Stimulated activated naive CD8-positive, alpha-beta T cell treated with anti-CD3 and anti-CD28 coated beads, Interleukin-15, Interleukin-2, amounts not matched to agents 100 ng/mL and 50 ng/mL, for 24 hours (primary cell): ENCODE data around the gene SYTL3.

Experiments
- H3K27ac Mint-ChIP-seq: one replicate; pipeline ENCODE4 v1.8.0; 2021; ENCODE audit warnings: mild to moderate bottlenecking, mixed read lengths
- H3K27me3 Mint-ChIP-seq: one replicate; pipeline ENCODE4 v1.8.0; 2021; ENCODE audit warnings: mixed read lengths
- H3K36me3 Mint-ChIP-seq: one replicate; pipeline ENCODE4 v1.8.0; 2021; ENCODE audit warnings: low read depth, mixed read lengths
- H3K4me1 Mint-ChIP-seq: one replicate; pipeline ENCODE4 v1.8.0; 2021; ENCODE audit warnings: low read depth, mixed read lengths
- H3K4me3 Mint-ChIP-seq: one replicate; pipeline ENCODE4 v1.8.0; 2021; ENCODE audit warnings: mild to moderate bottlenecking, mixed read lengths
- H3K9me3 Mint-ChIP-seq: one replicate; pipeline ENCODE4 v1.8.0; 2021; ENCODE audit warnings: mixed read lengths

Gene SYTL3

DNA sequence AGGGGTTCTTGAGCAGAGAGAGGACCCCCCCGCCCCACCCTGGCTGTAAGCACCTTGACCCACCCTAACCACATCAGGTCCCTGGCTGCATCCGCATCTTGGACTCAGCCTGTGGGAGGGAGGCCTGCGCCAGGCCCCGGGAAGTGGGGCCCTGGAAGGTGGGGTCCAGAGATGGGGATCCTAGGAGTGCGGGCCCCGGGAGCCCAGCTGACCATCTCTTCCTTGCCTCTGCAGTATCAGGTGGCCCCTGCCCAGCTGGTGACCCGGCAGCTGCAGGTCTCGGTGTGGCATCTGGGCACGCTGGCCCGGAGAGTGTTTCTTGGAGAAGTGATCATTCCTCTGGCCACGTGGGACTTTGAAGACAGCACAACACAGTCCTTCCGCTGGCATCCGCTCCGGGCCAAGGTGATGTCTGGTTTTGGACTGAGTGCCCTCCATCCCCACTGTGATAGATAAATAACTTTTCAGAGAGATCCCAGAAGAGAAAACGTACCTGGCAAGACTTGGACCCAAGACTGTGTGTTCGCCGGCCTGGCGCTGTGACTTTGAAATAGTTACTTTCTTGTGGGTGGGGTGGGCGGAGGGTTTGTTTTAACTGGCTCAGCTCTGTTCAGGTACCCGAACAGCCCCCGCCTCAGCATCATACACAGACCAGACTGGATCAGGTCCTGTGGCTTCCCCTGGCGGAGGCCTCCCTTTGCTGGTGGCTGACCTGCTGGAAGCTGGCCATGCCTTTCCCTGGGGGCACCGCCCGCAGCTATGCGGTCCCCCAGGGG, 107.3 kb downstream of the SYTL3 start:
- H3K4me3 Mint-ChIP-seq, result no peak overlapping the region
- H3K9me3 Mint-ChIP-seq, result no peaks in the 10 kb centered on the region
- no peak overlapping the region for H3K27ac Mint-ChIP-seq
- H3K27me3 Mint-ChIP-seq, result no peaks in the 10 kb centered on the region
- peaks cover 55% of the 10 kb centered on the region for H3K36me3 Mint-ChIP-seq
- H3K4me1 Mint-ChIP-seq, result no peaks in the 10 kb centered on the region

DNA sequence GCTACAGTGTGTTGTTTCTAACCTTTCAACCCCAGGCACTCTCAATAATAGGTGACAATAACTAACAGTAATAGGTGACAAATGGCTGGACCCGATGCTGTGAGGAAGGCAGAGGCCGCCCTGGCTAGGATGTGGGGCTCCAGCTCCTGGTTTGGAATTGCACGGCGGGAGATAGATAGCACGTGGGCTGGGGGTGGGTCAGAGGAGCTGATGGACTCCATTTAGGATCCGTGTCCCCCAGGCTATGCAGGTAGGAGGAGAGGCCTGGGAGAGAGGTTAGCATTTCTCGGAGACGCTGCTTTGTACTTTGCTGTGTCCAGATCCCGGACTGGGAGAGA, 107.9 kb downstream of the SYTL3 start:
- H3K4me1 Mint-ChIP-seq, result no peaks in the 10 kb centered on the region
- no peak overlapping the region for H3K4me3 Mint-ChIP-seq
- peaks cover 56% of the 10 kb centered on the region for H3K36me3 Mint-ChIP-seq
- no peaks in the 10 kb centered on the region for H3K9me3 Mint-ChIP-seq
- H3K27me3 Mint-ChIP-seq, result no peaks in the 10 kb centered on the region
- peak overlapping the region; percentile 70 for H3K27ac Mint-ChIP-seq

- H3K27ac Mint-ChIP-seq, result no peak overlapping the region
- H3K4me3 Mint-ChIP-seq, result no peak overlapping the region
- H3K36me3 Mint-ChIP-seq, result peaks cover 63% of the 10 kb centered on the region
These were observed 108.6 kb downstream of the SYTL3 start for GRCh38 chr6:158758451-158758860.

GRCh38 chr6:158758941-158759479, 109.2 kb downstream of the SYTL3 start:
- Mint-ChIP-seq H3K27me3 (no peaks in the 10 kb centered on the region), H3K4me1 (no peaks in the 10 kb centered on the region), H3K4me3 (no peak overlapping the region), H3K27ac (no peak overlapping the region), H3K36me3 (peaks cover 64% of the 10 kb centered on the region), H3K9me3 (no peaks in the 10 kb centered on the region)

More at GRCh38 chr6:158758451-158758860, 108.6 kb downstream of the SYTL3 start:
- no peaks in the 10 kb centered on the region for H3K4me1 Mint-ChIP-seq
- no peaks in the 10 kb centered on the region for H3K9me3 Mint-ChIP-seq
- no peaks in the 10 kb centered on the region for H3K27me3 Mint-ChIP-seq

DNA sequence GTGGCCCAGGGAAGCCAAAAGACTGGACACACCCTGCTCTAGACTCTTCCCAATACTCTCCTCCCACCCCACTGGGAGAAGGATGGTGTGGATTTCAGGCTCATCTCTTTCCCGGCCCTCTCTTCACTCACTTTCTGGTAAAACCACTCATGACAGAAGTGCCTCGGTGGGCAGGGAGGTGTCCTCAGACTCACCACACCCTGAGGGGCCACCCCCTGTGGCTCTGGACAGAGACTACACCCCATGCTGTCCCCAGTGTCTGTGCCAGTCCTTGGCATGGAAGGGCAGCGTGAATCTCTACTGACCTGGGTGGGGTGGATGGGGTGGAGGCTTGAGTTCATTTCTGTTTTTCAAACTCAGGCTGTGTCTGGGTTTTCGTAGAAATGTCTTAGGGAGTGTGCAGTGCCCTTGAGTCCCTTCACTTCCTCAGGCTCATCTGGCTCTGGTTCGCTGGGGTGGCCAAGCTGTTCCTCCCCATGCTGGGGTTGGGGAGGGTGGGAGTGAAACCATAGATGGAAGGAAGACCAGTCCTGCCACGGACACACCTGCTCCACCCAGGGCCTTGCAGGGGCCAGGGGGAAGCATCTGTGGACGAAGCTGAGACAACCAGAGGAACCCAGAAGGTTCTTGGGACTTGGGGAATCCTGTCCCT, 110.2 kb downstream of the SYTL3 start:
- peak overlapping the region; percentile 80 for H3K27ac Mint-ChIP-seq
- H3K36me3 Mint-ChIP-seq, result peaks cover 66% of the 10 kb centered on the region
- H3K4me3 Mint-ChIP-seq, result no peak overlapping the region
- H3K9me3 Mint-ChIP-seq, result no peaks in the 10 kb centered on the region
- H3K4me1 Mint-ChIP-seq, result no peaks in the 10 kb centered on the region
- no peaks in the 10 kb centered on the region for H3K27me3 Mint-ChIP-seq

DNA sequence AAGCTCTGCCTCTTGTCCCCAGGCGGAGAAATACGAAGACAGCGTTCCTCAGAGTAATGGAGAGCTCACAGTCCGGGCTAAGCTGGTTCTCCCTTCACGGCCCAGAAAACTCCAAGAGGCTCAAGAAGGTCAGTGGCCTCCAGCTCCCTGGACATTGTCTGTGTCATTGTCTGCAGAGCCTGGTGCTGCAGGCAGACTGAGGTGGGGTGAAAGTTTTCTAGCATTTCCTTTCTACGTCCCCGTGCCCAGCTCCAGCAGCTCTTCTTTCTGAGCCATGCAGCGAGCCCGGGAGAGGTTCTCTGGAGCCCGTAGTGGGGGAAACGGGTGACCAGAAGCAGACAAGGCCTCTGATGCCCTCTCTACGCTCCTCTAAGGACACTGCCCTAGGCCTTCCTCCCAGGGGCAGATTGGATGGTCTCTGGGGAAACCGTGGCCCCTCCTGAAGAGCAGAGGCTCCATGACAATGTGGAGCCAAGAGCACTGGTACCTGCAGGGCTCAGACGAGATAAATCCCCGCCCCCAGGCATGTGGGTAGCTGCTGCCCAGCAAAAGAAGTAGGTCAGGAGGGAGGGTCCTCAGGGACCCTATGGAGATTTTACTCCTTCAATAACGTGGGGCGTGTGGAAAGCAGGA, 110.9 kb downstream of the SYTL3 start:
- no peaks in the 10 kb centered on the region for H3K4me1 Mint-ChIP-seq
- no peak overlapping the region for H3K27ac Mint-ChIP-seq

GRCh38 chr6:158761746-158762145, 111.9 kb downstream of the SYTL3 start:
- Mint-ChIP-seq H3K4me3 (no peak overlapping the region), H3K27ac (peak overlapping the region; percentile 29), H3K36me3 (peaks cover 71% of the 10 kb centered on the region)

More for the DNA sequence above, 110.9 kb downstream of the SYTL3 start:
- Mint-ChIP-seq H3K36me3 (peaks cover 65% of the 10 kb centered on the region), H3K4me3 (no peak overlapping the region), H3K9me3 (no peaks in the 10 kb centered on the region), H3K27me3 (no peaks in the 10 kb centered on the region)

DNA sequence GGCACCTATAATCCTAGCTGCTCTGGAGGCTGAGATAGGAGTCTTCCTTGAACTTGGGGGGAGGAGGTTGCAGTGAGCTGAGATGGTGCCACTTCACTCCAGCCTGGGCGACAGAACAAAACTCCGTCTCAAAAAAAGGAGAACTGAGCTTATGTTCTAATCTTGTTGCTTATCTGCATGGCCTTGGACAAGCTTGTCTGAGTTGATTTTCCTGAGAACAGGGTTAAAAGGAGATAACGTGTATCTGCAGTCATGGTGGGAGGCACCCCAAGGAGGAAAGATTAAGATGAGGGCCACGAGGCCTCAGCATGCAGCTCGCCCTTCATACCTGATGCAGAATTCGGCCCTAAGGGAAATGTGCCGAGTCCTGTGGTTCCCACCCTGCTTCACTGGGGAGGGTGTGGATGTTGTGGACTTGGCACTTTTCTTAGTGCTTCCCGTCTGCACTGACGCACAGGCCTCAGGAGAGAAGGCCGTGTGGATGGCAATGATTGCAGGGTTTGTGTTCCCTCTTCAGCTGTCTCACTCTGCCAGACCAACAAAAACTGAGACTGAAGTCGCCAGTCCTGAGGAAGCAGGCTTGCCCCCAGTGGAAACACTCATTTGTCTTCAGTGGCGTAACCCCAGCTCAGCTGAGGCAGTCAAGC, 113.1 kb downstream of the SYTL3 start:
- Mint-ChIP-seq H3K36me3 (peaks cover 75% of the 10 kb centered on the region), H3K27ac (peak overlapping the region; percentile 9), H3K27me3 (no peaks in the 10 kb centered on the region), H3K4me3 (no peak overlapping the region), H3K4me1 (no peaks in the 10 kb centered on the region), H3K9me3 (no peaks in the 10 kb centered on the region)

More at GRCh38 chr6:158761746-158762145, 111.9 kb downstream of the SYTL3 start:
- no peaks in the 10 kb centered on the region for H3K4me1 Mint-ChIP-seq
- H3K9me3 Mint-ChIP-seq, result no peaks in the 10 kb centered on the region
- no peaks in the 10 kb centered on the region for H3K27me3 Mint-ChIP-seq

DNA sequence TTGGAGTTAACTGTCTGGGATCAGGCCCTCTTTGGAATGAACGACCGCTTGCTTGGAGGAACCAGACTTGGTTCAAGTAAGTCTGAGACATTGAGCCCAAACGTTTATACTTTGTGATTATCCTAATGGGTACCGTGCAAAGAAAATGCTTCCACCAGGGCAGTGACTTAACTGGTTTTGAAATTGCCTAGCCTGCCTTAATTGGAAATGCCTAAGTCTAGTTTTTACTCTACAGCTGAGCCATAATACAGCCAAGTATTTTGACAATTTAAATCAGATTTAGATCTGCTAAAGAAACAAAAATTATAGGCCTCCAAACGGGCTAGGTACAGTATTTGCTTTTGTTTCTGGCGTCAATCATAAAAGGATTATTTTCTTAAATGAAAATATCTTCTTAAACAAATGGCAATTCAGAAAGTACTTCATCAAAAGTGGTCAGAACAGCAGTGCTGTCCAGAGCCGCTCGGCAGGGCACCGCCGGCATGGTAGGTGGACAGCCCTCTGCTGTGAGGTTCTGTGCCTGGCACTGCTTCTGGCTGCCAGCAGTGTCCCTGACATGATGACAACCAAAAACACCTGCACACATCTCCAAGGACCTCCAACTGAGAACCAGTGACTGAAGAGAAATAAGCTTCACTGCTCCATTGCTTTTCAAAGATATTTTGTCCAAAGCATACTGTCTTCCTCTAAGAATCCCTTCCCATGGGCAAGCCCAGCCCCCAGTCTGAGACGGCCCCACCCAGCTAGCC, 113.8 kb downstream of the SYTL3 start:
- Mint-ChIP-seq H3K36me3 (peaks cover 81% of the 10 kb centered on the region), H3K27me3 (no peaks in the 10 kb centered on the region), H3K27ac (peak overlapping the region; percentile 9), H3K4me3 (no peak overlapping the region), H3K9me3 (no peaks in the 10 kb centered on the region), H3K4me1 (no peaks in the 10 kb centered on the region)

DNA sequence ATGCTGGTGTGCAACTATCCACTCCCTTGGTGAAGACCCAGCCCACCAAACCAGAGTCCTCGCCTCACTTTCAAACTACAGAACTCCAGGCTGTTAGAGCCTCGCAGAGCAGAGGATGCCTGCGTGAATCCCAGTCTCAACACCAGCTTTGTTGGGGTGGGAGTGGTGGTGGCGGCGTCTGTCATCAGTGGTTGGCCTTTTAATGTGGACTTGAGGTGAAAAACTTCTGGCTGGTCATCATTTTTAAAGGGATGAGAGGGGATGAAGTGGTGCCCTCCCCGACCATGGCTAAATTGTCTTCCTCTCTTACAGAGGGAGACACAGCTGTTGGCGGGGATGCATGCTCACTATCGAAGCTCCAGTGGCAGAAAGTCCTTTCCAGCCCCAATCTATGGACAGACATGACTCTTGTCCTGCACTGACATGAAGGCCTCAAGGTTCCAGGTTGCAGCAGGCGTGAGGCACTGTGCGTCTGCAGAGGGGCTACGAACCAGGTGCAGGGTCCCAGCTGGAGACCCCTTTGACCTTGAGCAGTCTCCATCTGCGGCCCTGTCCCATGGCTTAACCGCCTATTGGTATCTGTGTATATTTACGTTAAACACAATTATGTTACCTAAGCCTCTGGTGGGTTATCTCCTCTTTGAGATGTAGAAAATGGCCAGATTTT, 114.5 kb downstream of the SYTL3 start:
- no peak overlapping the region for H3K4me3 Mint-ChIP-seq
- H3K27me3 Mint-ChIP-seq, result no peaks in the 10 kb centered on the region
- H3K27ac Mint-ChIP-seq, result peak overlapping the region; percentile 70
- no peaks in the 10 kb centered on the region for H3K9me3 Mint-ChIP-seq
- peaks cover 82% of the 10 kb centered on the region for H3K36me3 Mint-ChIP-seq
- H3K4me1 Mint-ChIP-seq, result peaks cover 3% of the 10 kb centered on the region

- H3K27ac Mint-ChIP-seq, result peak overlapping the region; percentile 70
- H3K4me3 Mint-ChIP-seq, result no peak overlapping the region
- H3K9me3 Mint-ChIP-seq, result no peaks in the 10 kb centered on the region
- H3K36me3 Mint-ChIP-seq, result peaks cover 84% of the 10 kb centered on the region
- peaks cover 9% of the 10 kb centered on the region for H3K4me1 Mint-ChIP-seq
- H3K27me3 Mint-ChIP-seq, result no peaks in the 10 kb centered on the region
These were observed 115.1 kb downstream of the SYTL3 start for GRCh38 chr6:158764926-158765325.

- no peaks in the 10 kb centered on the region for H3K27me3 Mint-ChIP-seq
- peaks cover 89% of the 10 kb centered on the region for H3K36me3 Mint-ChIP-seq
- peak overlapping the region; percentile 31 for H3K27ac Mint-ChIP-seq
- H3K4me3 Mint-ChIP-seq, result no peak overlapping the region
- H3K4me1 Mint-ChIP-seq, result peaks cover 15% of the 10 kb centered on the region
- H3K9me3 Mint-ChIP-seq, result no peaks in the 10 kb centered on the region
These were observed 115.7 kb downstream of the SYTL3 start for GRCh38 chr6:158765499-158766068.

- no peaks in the 10 kb centered on the region for H3K9me3 Mint-ChIP-seq
- H3K27ac Mint-ChIP-seq, result peak overlapping the region; percentile 46
- H3K36me3 Mint-ChIP-seq, result peaks cover 91% of the 10 kb centered on the region
- no peak overlapping the region for H3K4me3 Mint-ChIP-seq
- no peaks in the 10 kb centered on the region for H3K27me3 Mint-ChIP-seq
- peaks cover 26% of the 10 kb centered on the region for H3K4me1 Mint-ChIP-seq
These were observed 117.0 kb downstream of the SYTL3 start for GRCh38 chr6:158766621-158767455.
